ENCODE measurements around the gene RASGRP3.

Gene RASGRP3

GRCh38 chr2:33526921-33527320, 50.5 kb downstream of the RASGRP3 start:
- no peak for DNase-seq

- DNase-seq, result no peak
These were observed 52.0 kb downstream of the RASGRP3 start for GRCh38 chr2:33528441-33528950.

- DNase-seq, result no peak
These were observed 53.5 kb downstream of the RASGRP3 start for GRCh38 chr2:33529771-33530481.

- no peak for DNase-seq
These were observed 54.5 kb downstream of the RASGRP3 start for GRCh38 chr2:33530690-33531548.

- DNase-seq, result no peak
These were observed 55.2 kb downstream of the RASGRP3 start for GRCh38 chr2:33531549-33532059.

- DNase-seq, result no peak
These were observed 55.7 kb downstream of the RASGRP3 start for GRCh38 chr2:33532146-33532545.

- DNase-seq, result no peak
These were observed 56.5 kb downstream of the RASGRP3 start for GRCh38 chr2:33532966-33533365.

GRCh38 chr2:33535421-33535820, 59.0 kb downstream of the RASGRP3 start:
- DNase-seq, result no peak

GRCh38 chr2:33541243-33541642, 64.8 kb downstream of the RASGRP3 start:
- DNase-seq, result no peak

- no peak for DNase-seq
These were observed 73.8 kb downstream of the RASGRP3 start for GRCh38 chr2:33550206-33550605.

GRCh38 chr2:33552758-33553461, 76.5 kb downstream of the RASGRP3 start:
- DNase-seq, result no peak

GRCh38 chr2:33555681-33556080, 79.2 kb downstream of the RASGRP3 start:
- DNase-seq, result no peak

- DNase-seq, result no peak
These were observed 82.9 kb downstream of the RASGRP3 start for GRCh38 chr2:33559328-33559727.

GRCh38 chr2:33560017-33560416, 83.6 kb downstream of the RASGRP3 start:
- DNase-seq, result no peak

- no peak for DNase-seq
These were observed 85.4 kb downstream of the RASGRP3 start for GRCh38 chr2:33561872-33562271.

- DNase-seq, result no peak
These were observed 94.2 kb downstream of the RASGRP3 start for GRCh38 chr2:33570681-33571080.

GRCh38 chr2:33573657-33574056, 97.2 kb downstream of the RASGRP3 start:
- DNase-seq, result no peak

- DNase-seq, result no peak
These were observed 100.6 kb downstream of the RASGRP3 start for GRCh38 chr2:33577084-33577483.

- DNase-seq, result no peak
These were observed 101.2 kb downstream of the RASGRP3 start for GRCh38 chr2:33577668-33578067.

- DNase-seq, result no peak
These were observed 102.8 kb downstream of the RASGRP3 start for GRCh38 chr2:33579227-33579626.

- no peak for DNase-seq
These were observed 105.4 kb downstream of the RASGRP3 start for GRCh38 chr2:33581872-33582271.

- peak; percentile 42 for DNase-seq
These were observed 106.9 kb downstream of the RASGRP3 start for GRCh38 chr2:33583194-33583938.

Measured in CD4-positive, alpha-beta T cell treated with Interleukin-6 for 4 hours (primary cell).